ENCODE results near the gene FLOT1.

FLOT1 gene

GRCh38 chr6:30689985-30690384, 52.5 kb downstream of the FLOT1 start:
- DNase-seq, result no peak

DNA sequence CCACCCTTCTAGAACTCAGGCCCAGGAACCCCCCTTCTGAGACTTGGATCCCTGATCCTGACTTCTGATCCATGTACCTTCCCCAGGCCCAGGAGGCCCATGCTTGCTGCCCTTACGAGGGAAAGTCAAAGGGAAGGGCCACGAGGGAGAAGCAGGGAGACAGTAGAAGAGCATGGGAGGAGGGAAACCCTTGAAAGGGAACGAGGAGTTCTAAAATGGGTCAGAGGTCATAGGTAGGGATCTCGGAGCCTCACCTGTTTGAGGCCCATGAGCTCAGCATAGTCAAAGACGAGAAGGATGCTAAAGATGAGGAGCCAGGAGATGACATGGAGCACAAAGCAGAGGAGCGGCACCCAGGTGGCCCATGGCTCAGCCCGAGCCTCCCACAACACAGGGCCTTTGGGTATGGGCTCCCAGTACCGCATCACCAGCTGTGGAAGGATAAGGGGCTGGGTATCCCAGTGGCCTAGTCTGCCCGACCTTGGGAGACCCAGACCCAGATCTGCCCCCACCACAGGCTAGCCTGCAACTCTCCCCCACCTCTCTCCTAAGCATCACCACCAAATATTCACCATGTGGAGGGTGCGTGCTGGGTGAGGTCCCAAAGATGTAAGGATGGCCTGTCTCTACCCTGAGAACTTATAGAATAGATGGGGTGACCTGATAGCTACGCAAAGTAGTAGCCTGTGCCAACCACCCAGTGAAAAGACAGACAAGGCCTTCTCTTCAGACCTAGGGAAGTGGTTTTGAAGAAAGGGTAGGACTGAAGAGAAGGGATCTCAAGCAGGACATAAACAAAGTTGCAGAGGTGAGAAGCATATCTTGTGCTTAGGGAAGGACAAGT, 53.2 kb downstream of the FLOT1 start:
- DNase-seq, result no peak

- no peak for DNase-seq
Measured at GRCh38 chr6:30688569-30688968, 53.9 kb downstream of the FLOT1 start.

DNA sequence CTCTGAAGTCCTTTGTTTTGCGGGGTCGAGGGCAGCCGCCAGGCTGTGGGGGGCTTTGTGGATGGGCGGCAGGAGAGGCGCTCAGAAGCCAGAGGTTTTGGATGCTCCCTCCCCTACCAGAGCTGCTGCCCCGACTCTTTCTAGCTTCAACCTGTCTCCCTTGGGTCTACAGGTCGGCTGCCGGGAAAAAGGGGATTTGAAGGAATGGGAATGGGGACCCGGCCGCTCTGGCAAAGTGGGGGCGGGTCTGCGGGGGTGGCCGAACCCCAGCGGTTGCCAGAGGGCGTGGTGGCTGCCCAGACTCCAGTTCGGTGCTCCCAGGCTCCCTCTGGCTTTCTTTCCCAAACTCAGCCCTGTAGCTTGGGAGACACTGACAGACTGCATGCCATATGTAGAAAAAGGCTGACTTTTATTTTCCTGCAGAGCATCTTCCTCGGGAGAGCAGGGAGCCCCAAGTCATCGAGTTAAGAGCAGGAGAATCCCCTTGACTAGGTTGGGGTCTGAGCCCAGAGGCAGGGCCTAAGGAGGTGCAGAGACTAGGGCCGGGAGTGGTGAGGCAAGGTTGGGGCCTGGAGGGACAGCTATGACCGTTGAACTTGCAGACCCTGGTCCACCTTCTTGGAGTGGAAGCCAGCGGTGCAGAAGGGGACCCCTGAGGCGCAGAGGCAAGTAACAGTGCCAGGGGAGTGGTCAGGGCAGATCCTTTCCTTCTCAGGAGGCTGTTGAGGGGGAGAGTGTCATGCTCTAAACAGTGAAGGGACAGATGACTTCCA, 54.6 kb downstream of the FLOT1 start:
- DNase-seq, result no peak

DNA sequence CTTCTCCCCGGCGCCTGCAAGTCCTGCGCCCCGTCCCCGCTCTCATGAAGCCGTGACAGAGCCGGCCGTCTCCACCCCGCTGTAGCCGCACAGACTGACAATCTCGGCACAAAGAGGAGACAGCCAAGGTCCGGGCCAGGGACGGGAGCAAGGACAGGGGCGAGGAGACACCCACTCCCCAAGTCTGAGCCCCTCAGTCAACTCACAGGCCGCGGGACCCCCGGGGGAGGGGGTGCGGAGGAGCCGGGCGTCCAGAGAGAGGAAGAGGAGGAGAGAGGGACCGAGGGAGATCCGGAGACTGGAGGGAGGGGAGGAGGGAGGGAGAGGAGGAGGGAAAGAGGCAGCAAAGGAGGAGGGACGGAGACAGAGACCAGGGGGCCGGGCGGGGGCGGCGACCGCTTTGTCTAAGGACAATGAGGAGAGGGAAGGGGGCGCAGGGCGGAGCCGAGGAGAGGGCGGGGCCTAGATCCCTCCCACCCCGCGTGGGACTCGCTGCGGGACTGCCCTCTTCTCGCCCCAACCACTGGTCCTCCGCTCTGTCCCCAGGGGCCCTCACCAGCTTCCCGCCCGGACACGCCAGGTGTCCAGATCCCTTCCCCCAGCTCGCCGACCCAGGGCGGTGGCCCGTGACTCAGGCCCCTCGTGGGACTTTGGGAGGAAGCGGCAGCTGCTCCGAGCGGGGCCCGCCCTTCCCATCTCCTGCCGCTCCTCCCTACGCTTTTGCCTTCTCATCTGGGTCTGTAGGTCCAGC, 55.4 kb downstream of the FLOT1 start:
- peak; percentile 81 for DNase-seq

DNA sequence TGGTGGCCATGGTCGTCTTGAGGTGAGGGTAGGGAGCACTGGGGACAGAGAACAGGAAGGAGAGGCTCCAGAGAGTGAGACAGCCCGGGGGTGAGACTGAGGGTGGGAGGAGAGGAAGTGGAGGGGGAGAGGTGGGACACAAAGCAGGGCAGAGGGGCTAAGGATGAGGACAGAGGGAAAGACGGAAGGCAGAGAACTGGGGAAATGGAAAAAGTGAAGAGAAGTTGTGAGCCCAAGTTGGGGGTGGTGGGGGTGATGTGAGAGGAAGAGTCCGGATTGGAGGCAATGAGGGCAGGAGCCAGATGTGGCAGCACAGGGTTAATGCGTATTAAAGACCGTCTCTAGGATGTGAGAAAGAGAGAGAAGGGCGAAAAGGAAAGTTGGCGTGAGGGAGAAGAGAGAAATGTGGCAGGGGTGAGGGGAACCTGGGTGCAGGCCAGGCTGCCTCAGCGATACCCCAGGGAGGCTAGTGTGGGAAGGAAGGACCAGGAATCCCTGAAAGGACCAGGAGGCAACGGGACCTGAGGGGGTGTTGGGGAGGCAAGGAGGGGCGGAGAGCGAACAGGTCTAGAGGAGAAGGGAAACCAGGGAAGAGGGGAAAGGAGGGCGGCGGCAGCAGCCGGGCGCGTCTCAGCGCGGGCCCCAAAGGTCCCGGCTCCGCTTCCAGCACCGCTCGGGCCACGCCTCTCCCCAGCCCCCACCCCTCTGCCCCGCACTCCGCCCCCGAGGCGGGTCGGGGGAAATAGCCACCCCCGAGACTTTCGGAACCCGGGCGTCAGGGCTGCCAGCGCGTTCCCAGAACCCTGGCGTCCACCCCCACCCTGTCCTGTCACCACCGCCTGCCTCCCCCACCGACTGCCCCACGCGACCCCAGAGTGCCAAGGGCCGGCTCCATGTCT, 56.2 kb downstream of the FLOT1 start, which contains the start of gene PPP1R18:
PPP1R18 (minus strand) TSS at position 637 of the 899 bp plus-strand sequence; CDS start at position 10, 627 bp downstream.
- DNase-seq, result peak; percentile 83

DNA sequence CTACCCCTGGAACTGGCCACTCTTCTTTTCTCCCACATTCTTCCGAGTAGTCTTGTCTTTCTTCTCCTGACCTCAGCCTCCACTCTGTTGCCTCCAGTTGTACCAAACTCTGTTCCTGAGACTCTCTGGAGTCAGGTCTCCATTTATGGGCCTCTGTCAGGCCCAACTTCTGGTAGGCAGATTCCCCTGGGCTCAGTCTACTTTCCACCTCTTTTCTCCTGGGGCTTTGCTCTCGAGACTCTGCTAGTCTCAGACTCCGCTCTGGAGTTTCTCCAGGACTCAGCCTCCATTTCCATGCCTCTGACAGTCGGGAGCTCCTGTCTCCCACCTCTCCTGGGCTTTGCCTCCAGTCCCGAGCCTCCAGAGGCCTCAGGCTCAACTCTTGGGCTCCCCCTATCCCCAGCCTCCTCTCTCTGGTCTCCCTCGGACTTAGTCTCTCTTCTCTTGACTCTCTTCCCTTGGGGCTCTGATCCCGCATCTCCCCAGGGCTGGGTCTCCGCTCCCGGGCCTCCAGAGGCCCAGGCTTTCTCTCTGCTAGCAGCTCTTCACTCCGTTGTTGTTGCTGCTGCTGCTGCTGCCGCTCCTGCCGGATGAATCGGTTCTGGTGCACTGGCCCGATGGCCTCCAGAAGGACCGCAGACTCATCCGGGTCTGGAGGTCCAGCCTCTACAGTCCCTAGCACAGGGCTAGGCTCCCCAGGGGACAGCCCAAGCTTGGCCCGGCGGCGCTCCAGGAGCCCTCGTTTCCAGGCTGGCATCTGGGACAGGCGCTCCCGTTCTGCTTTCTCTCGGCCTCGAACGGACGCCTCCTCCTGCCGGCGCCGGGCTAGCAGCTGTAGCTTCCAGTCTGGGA, 57.1 kb downstream of the FLOT1 start:
- DNase-seq, result no peak

DNA sequence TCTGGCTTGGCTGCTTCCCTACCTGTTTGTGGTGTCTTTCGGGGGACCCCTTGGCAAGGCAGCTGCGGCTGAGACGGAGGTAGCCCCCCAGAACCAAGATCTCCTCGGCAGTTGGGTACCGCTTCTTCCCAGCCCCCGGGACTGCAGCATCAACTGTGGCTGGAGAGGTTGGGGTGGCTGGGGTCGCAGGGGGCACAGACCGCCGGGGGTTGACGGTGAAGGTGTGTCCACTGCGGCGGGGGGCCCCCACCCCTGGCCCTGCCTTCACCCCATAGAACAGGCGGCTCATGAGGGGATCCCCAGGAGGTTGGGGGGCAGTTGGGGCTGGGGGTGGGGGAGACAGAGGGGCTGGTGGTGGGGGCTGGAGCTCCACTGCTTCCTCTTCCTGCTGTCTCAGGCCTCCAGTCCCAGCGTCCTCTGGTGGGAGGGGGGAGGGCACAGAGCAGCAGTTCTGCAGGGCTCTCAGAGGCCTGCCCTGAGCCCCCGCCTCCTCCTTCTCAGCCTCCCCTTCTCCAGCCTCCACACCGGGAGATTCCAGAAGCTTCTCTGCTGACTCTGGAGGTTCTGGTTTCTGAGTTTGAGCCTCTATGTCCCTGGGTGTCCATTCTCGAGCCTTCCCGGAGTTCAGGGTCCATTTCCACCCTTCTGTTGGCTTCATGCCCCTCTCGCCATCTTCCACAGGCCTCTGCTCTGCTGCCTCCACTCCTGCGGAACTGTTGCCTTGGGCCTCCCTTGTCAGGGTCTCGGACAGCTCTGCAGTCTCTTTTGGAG, 57.9 kb downstream of the FLOT1 start:
- DNase-seq, result peak; percentile 56

- DNase-seq, result no peak
Measured at GRCh38 chr6:30683980-30684338, 58.5 kb downstream of the FLOT1 start.

GRCh38 chr6:30683183-30683979, 59.1 kb downstream of the FLOT1 start:
- no peak for DNase-seq

- DNase-seq, result peak; percentile 89
Measured at GRCh38 chr6:30682143-30683117, 60.1 kb downstream of the FLOT1 start.

DNA sequence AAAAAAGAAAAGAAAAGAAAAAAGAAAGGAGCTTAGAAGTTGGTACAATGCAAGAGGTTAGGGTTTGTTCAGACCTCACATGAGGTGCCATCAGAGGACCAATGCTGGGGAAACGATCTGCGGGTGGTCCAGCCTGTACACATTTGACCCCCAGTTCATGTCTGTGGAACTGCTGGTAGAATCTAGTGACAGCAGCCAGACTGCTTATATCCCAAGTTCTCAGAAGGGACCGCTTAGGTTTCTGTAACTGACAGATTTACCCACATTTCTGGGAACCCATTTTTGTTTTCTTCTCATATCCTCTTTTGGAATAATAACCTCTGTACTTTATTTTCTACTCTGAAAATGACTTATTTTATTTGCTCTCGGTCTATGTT, 60.7 kb downstream of the FLOT1 start:
- no peak for DNase-seq

- DNase-seq, result no peak
Measured at GRCh38 chr6:30679765-30680535, 62.5 kb downstream of the FLOT1 start.

DNA sequence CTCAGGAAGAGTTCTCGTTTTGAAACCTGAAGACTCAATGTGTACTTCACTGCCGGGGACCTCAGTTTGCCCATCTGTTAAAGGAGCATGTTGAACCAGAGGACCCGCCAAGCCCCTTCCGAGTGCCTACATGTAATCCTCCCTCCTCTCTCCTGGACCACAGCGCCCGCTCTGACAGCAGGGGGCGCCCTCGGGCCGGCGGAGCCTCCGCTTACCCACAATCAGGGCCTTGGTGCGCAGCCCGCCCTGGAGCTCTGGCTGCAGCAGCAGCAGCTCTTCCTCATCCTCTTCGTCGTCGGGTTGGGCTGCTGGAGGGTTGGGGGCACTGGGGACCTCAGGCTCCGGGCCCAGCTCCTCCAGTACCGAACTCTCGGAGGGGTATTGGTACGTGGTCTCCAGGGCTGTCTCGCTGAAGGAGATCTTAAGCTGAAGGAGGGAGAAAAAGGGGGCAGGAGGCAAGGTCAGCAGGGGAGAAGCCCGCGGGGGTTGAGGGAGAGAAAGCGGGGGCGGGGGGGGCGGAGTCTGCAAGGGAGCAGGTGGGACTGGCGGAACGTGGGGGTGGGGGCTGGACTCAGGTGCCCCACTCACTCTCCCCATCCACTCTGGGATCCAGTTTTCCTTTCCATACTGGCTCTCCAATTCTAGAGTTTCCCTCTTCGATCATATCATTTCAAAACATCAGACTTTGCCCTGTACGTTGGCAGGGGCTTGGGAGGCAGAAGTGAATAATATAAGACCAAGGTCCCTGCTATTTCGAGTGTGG, 63.3 kb downstream of the FLOT1 start:
- peak; percentile 93 for DNase-seq

Data from CD4-positive, alpha-beta T cell treated with Interleukin-12 subunit alpha and Interleukin-12 subunit beta, for 1 hour (primary cell).